ENCODE measurements around the gene CNTLN.

DNA sequence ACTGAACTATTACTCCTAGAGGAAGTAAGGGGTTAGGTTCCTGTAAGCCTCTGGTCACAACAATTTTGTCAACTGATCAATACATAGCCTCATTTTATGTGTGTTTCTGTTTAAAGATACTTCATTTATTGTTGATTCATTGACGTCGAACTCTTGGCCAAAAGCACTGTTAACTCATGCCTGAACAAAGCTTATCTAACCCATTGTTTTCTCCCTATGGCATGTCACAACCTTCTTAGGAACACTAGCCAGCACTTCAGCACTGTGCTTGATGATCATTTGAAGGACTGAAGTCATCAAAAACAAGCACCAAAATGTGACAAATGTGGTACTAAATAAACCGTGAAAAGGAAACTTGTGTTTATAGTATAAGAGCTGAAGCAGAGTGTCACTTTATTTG is 13.5 kb downstream of the CNTLN start:
- TF ChIP-seq CTCF (conservative IDR thresholded peaks at IDR 0.05; ENCODE audit: low read length): no peak
- no peak for TF ChIP-seq EZH2phosphoT487 (IDR thresholded peaks at IDR 0.05; ENCODE audit: borderline replicate concordance)
